HEK293 (cell line): ENCODE results near the gene USP12.

Source experiments
- CTCF ChIA-PET: fragments of 350-600 bp; formaldehyde crosslinking; extraction: SDS; loops from one replicate; lab custom pipeline; 2021; ENCODE audit warnings: antibody characterized with exemption; lab: Yijun Ruan, JAX
- POLR2A ChIA-PET: fragments of 300-600 bp; formaldehyde crosslinking; extraction: SDS; loops from one replicate; lab custom pipeline; 2020; ENCODE audit warnings: antibody characterized with exemption, inconsistent platforms; lab: Yijun Ruan, JAX
- H3K27ac ChIP-seq: fragments of 200-500 bp; sonication (Bioruptor generic); 2 replicates; pipeline ENCODE4 v1.5.1; 2014; ENCODE audit warnings: low read depth, low read length, control low read depth, inconsistent platforms; ENCODE audit errors: extremely low read depth
- H3K36me3 ChIP-seq, 2 experiments: fragments of 200-500 bp in 1 of 2; sonication (Bioruptor generic) in 1 of 2; 1 replicate in 1 of 2; 2 replicates in 1 of 2; pipeline ENCODE4 v1.5.1; 2014 to 2017; ENCODE audit warnings: inconsistent platforms in 2 of 2, low read length in 2 of 2; ENCODE audit not compliant: control insufficient read depth in 2 of 2, insufficient read depth in 1 of 2
- H3K4me1 ChIP-seq: fragments of 200-500 bp; sonication (Bioruptor generic); 2 replicates; pipeline ENCODE4 v1.5.1; 2014; ENCODE audit warnings: mild to moderate bottlenecking, low read length, inconsistent platforms; ENCODE audit not compliant: control insufficient read depth, insufficient read depth
- H3K4me3 ChIP-seq: 2 replicates; pipeline ENCODE4 v1.5.1; 2011; ENCODE audit warnings: low read depth, mild to moderate bottlenecking, control low read depth, low read length, moderate library complexity
- H3K9me3 ChIP-seq: fragments of 200-500 bp; sonication (Bioruptor generic); 2 replicates; pipeline ENCODE4 v1.5.1; 2014; ENCODE audit warnings: low read depth, low read length, inconsistent platforms; ENCODE audit not compliant: control insufficient read depth, insufficient read depth
- PRDM2 ChIP-seq: fragments of 450-650 bp; formaldehyde crosslinking; IDR thresholded peaks from 2 replicates; pipeline ENCODE4 v1.5.1; 2016; ENCODE audit warnings: missing biosample characterization, missing genetic modification characterization, borderline replicate concordance
- PRDM6 ChIP-seq: fragments of 450-650 bp; formaldehyde crosslinking; IDR thresholded peaks from 2 replicates; pipeline ENCODE4 v1.5.1; 2017; ENCODE audit warnings: missing biosample characterization, missing genetic modification characterization
- SP3 ChIP-seq: fragments of 450-650 bp; formaldehyde crosslinking; IDR thresholded peaks from 2 replicates; pipeline ENCODE4 v1.5.1; 2016; ENCODE audit warnings: missing biosample characterization, missing genetic modification characterization
- WT1 ChIP-seq: fragments of 450-650 bp; formaldehyde crosslinking; IDR thresholded peaks from 2 replicates; pipeline ENCODE4 v1.5.1; 2016; ENCODE audit warnings: missing biosample characterization, missing genetic modification characterization
- ZBTB11 ChIP-seq: fragments of 450-650 bp; formaldehyde crosslinking; conservative IDR thresholded peaks from 2 replicates; pipeline ENCODE4 v1.5.1; 2016; ENCODE audit warnings: low read depth, missing biosample characterization, missing genetic modification characterization
- ZBTB17 ChIP-seq: fragments of 450-650 bp; formaldehyde crosslinking; IDR thresholded peaks from 2 replicates; pipeline ENCODE4 v1.5.1; 2016; ENCODE audit warnings: missing biosample characterization, missing genetic modification characterization
- ZFHX2 ChIP-seq: fragments of 450-650 bp; formaldehyde crosslinking; conservative IDR thresholded peaks from 2 replicates; pipeline ENCODE4 v1.5.1; 2016; ENCODE audit warnings: missing biosample characterization, missing genetic modification characterization
- ZFP37 ChIP-seq: fragments of 450-650 bp; formaldehyde crosslinking; IDR thresholded peaks from 2 replicates; pipeline ENCODE4 v1.5.1; 2016; ENCODE audit warnings: missing biosample characterization, missing genetic modification characterization
- ZNF174 ChIP-seq: fragments of 450-650 bp; formaldehyde crosslinking; IDR thresholded peaks from 2 replicates; pipeline ENCODE4 v1.5.0; 2017; ENCODE audit warnings: missing biosample characterization, mild to moderate bottlenecking, missing genetic modification characterization
- ZNF2 ChIP-seq: fragments of 450-650 bp; formaldehyde crosslinking; IDR thresholded peaks from 2 replicates; pipeline ENCODE4 v1.5.1; 2016; ENCODE audit warnings: missing biosample characterization, missing genetic modification characterization
- ZNF341 ChIP-seq: fragments of 450-650 bp; formaldehyde crosslinking; IDR thresholded peaks from 2 replicates; pipeline ENCODE4; 2016; ENCODE audit warnings: low read depth, missing biosample characterization, missing genetic modification characterization
- ZNF350 ChIP-seq: fragments of 450-650 bp; formaldehyde crosslinking; IDR thresholded peaks from 2 replicates; pipeline ENCODE4 v1.5.0; 2017; ENCODE audit warnings: missing biosample characterization, mild to moderate bottlenecking, missing genetic modification characterization
- ZNF529 ChIP-seq: fragments of 450-650 bp; formaldehyde crosslinking; IDR thresholded peaks from 2 replicates; pipeline ENCODE4 v1.5.1; 2017; ENCODE audit warnings: missing genetic modification characterization, missing biosample characterization; ENCODE audit not compliant: insufficient replicate concordance
- ZNF561 ChIP-seq: fragments of 450-650 bp; IDR thresholded peaks from 2 replicates; pipeline ENCODE4 v1.5.1; 2018; ENCODE audit warnings: missing biosample characterization, missing genetic modification characterization, borderline replicate concordance
- ZNF658 ChIP-seq: fragments of 450-650 bp; formaldehyde crosslinking; IDR thresholded peaks from 2 replicates; pipeline ENCODE4; 2016; ENCODE audit warnings: missing biosample characterization, missing genetic modification characterization
- ZNF701 ChIP-seq: fragments of 450-650 bp; formaldehyde crosslinking; IDR thresholded peaks from 2 replicates; pipeline ENCODE4 v1.5.1; 2016; ENCODE audit warnings: missing biosample characterization, missing genetic modification characterization
- TF ChIP-seq, protein P1 (sequence below): fragments of 450-650 bp; formaldehyde crosslinking; IDR thresholded peaks from 2 replicates; pipeline ENCODE4 v1.5.1; 2016; ENCODE audit warnings: missing biosample characterization, missing genetic modification characterization

The USP12 gene

GRCh38 chr13:27113436-27113835 is 58.2 kb downstream of the USP12 start:
- Histone ChIP-seq H3K9me3 (no peaks in the 10 kb centered on the region), H3K36me3 (peaks cover 0 to 4% of the 10 kb centered on the region in 2 experiments; a peak in 1 of 3 replicates), H3K27ac (no peak overlapping the region), H3K4me3 (no peak overlapping the region), H3K4me1 (peaks cover 6% of the 10 kb centered on the region)
- POLR2A ChIA-PET: no interaction called here
- TF ChIP-seq SP3 (no peak), PRDM2 (tag by site-specific recombination) (no peak), ZNF561 (tag by site-specific recombination) (no peak), ZNF174 (tag by site-specific recombination) (no peak), ZNF701 (tag by site-specific recombination) (no peak), WT1 (tag by site-specific recombination) (no peak), ZNF2 (no peak), ZNF529 (tag by site-specific recombination) (no peak), ZNF350 (tag by site-specific recombination) (no peak), ZBTB17 (tag by site-specific recombination) (no peak), ZFP37 (tag by site-specific recombination) (no peak), ZNF658 (tag by site-specific recombination) (no peak), PRDM6 (tag by site-specific recombination) (no peak), ZBTB11 (tag by site-specific recombination) (no peak), ZNF341 (tag by site-specific recombination) (no peak), ZFHX2 (tag by site-specific recombination) (no peak)
- TF ChIP-seq, protein P1, sequence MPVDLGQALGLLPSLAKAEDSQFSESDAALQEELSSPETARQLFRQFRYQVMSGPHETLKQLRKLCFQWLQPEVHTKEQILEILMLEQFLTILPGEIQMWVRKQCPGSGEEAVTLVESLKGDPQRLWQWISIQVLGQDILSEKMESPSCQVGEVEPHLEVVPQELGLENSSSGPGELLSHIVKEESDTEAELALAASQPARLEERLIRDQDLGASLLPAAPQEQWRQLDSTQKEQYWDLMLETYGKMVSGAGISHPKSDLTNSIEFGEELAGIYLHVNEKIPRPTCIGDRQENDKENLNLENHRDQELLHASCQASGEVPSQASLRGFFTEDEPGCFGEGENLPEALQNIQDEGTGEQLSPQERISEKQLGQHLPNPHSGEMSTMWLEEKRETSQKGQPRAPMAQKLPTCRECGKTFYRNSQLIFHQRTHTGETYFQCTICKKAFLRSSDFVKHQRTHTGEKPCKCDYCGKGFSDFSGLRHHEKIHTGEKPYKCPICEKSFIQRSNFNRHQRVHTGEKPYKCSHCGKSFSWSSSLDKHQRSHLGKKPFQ (tag by site-specific recombination): no peak
- CTCF ChIA-PET: no interaction called here
